Left lobe of liver (tissue), 2 donors: ENCODE data around the gene CTNNA2. TPM values are rescaled to one million over a fixed set of nuclear protein-coding genes. Genes with fewer than 3 reads are reported as not detected.

Source experiments
- ATAC-seq: fragments of 200-7000 bp; cut with Tn5 transposase; one replicate; pipeline ENCODE4 v1.9.1; 2020; ENCODE audit warnings: mild to moderate bottlenecking, moderate library complexity
- DNase-seq: peaks from one replicate; pipeline ENCODE4 v3.0.0-alpha.2; 2020; ENCODE audit warnings: low spot score
- total RNA-seq: library from RNA; stranded (reverse); gene quantifications from one replicate; pipeline ENCODE4 v1.2.1, GENCODE V29; 2021
- donor health status: DM: no; HTN: no; CAD: no; lungs with moderate emphysema.
- donor health status: DM: no; HTN: yes; CAD: no.

CTNNA2 gene
- total RNA-seq, 1 donor from 2014 or later: not detected

DNA sequence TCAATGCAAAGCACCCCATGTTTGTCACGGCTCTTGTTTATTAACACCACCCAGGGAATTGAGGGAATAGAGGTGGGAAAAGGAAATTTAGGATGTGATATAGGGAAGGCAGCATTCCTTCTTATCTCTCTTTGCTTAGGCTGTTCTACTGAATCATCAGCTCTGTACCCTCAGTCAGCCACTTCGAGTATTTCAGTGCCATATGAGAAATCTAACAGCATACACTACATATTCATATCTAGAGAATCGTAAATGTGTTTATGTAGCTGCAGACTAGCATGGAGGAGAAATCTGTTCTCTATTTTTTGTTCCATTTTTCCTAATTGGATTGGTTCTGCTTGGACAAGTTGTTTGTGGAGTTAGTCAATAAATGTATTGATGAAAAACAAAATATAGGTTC is 187.8 kb downstream of the CTNNA2 start:
- DNase-seq (no peak), ATAC-seq (no peak)

- ATAC-seq (no peak), DNase-seq (no peak)
Measured at GRCh38 chr2:79702905-79703304, 190.1 kb downstream of the CTNNA2 start.

DNA sequence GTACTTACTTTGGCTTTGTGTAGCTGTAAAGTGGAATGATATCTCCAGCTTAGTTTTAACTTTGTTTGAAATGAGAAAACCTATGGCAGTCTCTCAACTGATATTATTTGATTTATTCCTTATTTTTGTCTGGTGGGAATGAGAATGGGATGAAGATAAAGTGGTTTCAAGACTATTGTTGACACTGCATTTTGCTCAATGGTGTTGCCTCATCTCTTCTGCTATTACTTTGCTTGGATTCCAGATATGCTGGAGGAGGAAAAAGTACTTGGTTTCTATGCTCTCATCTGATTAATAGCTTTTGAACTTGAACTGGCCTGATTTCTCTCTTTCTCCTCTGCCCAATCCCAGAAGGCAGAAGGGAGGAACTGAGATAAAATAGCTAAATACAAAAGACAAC is 198.2 kb downstream of the CTNNA2 start:
- DNase-seq (no peak), ATAC-seq (no peak)

DNA sequence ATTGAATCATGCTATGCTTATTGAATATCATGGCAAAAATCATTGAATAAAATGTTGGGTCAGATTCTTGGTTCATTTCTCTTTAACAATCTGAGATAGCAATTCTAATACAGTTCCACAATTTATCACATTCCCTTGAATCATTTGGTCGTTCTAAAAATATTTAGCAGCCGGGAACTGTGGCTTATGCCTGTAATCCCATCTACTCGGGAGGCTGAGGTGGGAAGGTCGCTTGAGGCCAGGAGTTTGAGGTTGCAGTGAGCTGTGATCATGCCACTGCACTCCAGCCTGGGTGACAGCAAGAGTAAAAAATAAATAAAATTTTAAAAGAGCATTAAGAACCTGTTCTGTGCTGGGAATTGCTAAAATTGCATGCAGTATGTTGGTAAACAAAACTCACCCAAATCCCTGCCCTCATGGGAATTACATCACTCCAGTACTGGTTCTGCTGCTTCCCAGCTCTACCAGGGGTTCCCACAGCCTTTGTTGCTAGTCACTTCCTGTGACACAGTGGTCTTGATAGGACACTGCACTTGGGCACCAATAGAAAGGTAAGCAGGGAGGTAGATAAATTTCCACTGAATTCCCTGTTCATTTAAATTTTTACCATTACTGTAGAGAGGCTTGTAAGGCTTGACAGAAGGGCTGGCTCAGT is 200.4 kb downstream of the CTNNA2 start:
- DNase-seq (no peak), ATAC-seq (no peak)

- no peak for DNase-seq
- no peak for ATAC-seq
Measured at GRCh38 chr2:79714283-79714682, 201.4 kb downstream of the CTNNA2 start.

DNA sequence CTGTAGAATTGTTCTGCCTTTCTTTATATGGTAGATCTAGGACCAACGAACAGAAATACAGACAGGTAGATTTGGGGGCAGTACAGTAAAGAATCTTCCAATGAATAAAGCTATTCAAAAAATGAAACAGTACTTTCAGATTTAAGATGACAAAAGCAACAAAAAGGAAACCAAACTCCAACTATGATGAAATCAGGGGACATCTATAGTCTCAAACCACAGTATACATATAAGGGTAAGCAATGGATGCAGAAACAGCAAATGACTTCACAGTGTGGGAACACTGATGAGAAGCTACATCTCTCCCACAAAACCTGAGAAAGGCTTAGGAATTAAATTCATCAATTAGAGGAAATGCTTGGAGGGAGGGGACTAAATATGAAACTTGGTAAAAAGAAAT is 202.5 kb downstream of the CTNNA2 start:
- DNase-seq (no peak), ATAC-seq (no peak)

DNA sequence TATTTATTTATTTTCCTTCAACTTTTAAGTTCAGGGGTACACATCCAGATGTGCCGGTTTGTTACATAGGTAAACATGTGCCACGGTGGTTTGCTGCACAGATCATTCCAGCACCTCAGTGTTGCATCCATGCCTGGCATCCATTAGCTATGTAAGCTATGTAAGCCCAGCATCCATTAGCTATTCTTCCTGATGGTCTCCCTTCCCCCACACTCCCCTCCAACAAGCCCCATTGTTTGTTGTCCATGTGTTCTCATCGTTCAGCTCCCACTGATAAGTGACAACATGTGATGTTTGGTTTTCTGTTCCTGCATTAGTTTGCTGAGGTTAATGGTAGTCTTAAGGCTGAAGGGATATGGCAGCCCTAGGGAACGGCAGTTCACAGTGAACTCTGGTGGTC is 203.4 kb downstream of the CTNNA2 start:
- DNase-seq: no peak

DNA sequence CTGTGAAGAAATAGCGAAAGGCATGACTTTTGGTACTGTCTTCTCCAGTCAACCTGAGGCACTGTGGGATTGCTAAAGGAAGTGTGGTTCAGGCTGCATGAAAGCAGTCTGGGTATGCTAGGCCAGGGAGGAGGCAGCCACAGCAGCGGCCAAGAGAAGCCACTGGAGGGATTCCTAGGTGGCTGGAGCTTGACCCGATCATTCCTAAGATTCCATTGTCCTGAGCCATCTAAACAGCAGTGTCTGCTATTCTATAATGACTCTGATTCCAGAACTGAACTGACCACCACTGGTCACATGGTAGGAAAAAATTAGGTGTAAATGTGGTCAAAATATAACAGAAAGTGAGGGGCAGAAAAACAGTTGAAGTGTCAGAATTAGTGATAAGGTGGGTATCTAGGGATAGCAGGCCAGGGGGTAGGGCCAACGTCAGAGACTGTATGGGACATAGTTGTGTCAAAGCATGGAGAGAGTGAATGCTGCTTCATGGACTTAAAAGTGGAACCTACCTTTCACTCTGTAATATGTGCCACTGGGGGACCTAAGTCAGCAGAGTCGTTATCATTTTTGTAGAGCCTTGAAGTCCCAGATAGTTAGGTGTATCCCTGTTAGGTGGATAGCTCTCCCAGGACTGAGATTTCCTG is 204.6 kb downstream of the CTNNA2 start:
- DNase-seq (no peak), ATAC-seq (no peak)

More for the DNA sequence above, 203.4 kb downstream of the CTNNA2 start:
- ATAC-seq: no peak

DNA sequence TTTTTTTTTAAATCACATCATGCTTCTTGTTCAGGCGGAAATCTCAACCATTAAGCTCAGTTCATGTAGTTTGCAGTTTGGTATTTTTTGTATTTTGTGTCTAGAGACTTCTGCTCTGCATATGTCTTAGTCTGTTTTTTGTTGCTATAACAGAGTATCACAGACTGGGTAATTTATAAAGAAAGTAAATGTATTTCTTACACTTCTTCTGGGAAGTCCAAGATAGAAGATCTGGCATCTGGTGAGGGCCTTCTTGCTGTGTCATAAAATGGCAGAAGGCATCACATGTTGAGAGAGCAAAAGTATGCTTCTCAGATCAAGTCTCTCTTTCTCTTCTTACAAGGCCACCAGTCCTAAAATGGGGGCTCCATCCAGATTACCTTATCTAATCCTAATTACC is 208.2 kb downstream of the CTNNA2 start:
- no peak for ATAC-seq
- DNase-seq: no peak

DNA sequence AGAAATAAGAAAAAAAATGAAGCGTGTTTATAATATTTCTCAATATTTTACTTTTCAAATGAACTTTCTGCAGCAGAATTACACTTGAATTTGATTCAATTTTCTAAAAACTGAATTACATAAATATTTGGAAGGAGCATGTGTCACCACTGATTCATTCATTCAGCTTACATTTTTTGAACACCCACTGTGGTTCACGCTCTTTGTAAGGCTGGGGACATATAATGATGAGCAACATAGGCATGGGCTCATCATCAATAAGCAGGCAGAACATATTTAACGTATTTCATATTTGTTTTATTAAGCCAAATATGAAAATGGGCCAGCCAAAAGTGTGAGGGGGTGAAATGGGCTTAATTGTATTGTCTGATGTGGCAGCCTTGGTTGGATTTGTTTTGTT is 209.1 kb downstream of the CTNNA2 start:
- no peak for DNase-seq
- ATAC-seq: no peak

- no peak for ATAC-seq
- no peak for DNase-seq
Measured at GRCh38 chr2:79723830-79724229, 211.0 kb downstream of the CTNNA2 start.

DNA sequence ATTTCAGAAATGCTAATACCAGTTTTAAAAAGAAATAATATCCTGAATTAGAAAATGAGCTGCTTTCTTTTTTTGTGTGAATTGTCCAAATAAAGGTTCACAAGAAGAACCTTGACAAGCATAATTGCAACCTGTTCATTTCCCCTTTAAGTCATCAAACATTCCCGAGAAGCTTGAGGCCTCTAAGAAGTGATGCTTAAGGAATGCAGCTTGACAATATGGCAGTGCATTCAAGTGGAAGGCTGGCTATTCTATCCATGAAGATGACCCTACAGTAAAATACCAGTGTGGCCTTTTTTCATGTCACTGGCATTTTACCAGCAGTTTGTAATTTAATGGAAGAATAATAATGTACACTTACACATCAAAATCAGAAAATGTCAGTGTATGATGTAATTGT is 216.7 kb downstream of the CTNNA2 start:
- no peak for DNase-seq
- ATAC-seq: no peak

- no peak for ATAC-seq
- no peak for DNase-seq
Measured at GRCh38 chr2:79734518-79734917, 221.7 kb downstream of the CTNNA2 start.

DNA sequence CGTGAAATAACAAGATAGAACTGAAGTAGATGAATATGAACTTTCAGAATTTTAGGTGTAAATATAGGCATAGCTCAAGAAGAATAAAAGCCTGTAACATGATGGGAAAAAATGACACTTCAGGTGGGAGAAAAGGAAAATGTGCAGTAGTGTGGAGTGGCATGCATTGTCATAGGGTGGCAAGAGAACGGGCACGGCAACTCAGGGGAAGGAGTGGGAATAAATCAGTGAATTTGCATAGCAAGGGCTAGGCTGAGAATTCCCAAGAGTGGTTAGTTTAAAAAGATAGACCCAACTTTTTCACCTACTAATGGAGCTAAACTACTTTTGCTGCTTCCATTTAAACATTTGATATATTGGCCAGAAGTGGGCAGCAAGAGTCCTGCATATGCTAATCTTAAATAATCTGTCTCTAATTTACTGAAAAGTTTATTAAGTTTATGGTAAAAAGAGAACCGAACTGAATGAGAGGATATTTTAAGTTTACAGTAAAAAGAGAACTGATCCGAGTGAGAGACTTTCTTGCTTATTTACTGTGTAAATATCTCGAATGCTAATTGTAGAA is 228.1 kb downstream of the CTNNA2 start:
- ATAC-seq (no peak), DNase-seq (no peak)

- DNase-seq (no peak), ATAC-seq (no peak)
Measured at GRCh38 chr2:79750321-79750720, 237.5 kb downstream of the CTNNA2 start.

- DNase-seq (no peak), ATAC-seq (no peak)
Measured at GRCh38 chr2:79757526-79757925, 244.7 kb downstream of the CTNNA2 start.

DNA sequence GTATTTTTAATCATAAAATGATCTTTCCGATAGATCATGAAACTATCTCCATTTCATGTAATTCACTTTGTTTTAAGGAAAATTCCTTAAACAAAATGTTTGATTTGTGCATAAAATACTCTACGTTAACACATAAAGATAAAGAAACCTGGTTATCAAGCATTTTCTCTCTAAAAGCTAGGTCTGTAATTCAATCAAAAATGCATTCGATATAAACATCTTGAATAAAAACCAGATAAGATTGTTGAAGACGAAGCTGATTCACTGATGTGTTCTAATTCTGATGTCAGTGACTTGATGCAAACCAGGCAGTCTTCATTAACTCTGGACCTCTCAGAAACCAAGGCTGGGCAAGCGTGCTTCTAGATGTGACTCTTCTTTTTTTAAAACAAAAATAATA is 245.2 kb downstream of the CTNNA2 start:
- DNase-seq (no peak), ATAC-seq (no peak)

GRCh38 chr2:79758749-79759282 is 246.0 kb downstream of the CTNNA2 start:
- no peak for DNase-seq
- no peak for ATAC-seq

GRCh38 chr2:79770926-79771325 is 258.1 kb downstream of the CTNNA2 start:
- DNase-seq (no peak), ATAC-seq (no peak)

DNA sequence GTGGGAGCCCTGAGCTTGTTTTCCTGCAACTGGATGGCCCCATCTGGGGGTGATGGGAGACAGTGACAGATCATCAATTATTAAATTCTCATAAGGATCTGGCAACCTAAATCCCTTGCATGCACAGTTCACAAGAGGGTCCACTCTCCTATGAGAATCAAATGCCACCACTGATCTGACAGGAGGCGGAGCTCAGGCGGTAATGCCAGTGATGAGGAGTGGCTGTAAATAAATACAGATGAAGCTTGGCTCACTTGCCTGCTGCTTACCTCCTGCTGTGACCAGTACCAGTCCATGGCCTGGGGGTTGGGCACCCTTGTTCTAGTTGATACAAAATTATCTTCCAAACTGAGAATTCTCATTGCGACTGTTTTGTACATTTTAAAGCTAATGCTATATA is 258.6 kb downstream of the CTNNA2 start:
- DNase-seq (no peak), ATAC-seq (no peak)

GRCh38 chr2:79774016-79774415 is 261.2 kb downstream of the CTNNA2 start:
- ATAC-seq (no peak), DNase-seq (no peak)

GRCh38 chr2:79776461-79776860 is 263.6 kb downstream of the CTNNA2 start:
- no peak for DNase-seq
- no peak for ATAC-seq
